Measurements from ENCODE around the gene UBFD1. TPM values are rescaled to one million over a fixed set of nuclear protein-coding genes. Genes with fewer than 3 reads are reported as not detected.
"Not testable (repeated sequence)": the region's sequence is repeated elsewhere in the genome, so short reads cannot be mapped to it uniquely, and the experiment has no call there.

UBFD1 gene
- total RNA-seq, 1 experiment from 2014 or later, result 101 TPM

DNA sequence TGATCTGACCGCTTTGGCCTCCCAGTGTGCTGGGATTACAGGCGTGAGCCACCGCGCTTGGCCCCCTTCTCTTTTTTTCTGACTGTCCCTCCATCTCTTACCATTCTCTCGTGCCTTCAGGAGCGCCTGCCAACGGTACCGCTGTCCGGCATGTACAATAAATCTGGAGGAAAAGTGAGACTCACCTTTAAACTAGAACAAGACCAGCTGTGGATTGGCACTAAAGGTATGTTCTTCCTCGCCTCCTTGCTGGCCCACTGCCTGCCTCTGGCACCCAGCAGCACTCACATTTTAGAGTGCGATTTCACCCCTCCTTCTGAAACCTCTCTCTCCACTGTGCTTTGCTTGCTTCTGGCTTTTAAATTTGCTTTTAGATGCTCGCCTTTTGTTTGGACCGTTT is 5.0 kb downstream of the UBFD1 start:
- in situ Hi-C loops (cut with HindIII; ENCODE audit: low sequenced_read_pairs), result no loop called here
- DNase-seq (ENCODE audit: low spot score), result no peak

DNA sequence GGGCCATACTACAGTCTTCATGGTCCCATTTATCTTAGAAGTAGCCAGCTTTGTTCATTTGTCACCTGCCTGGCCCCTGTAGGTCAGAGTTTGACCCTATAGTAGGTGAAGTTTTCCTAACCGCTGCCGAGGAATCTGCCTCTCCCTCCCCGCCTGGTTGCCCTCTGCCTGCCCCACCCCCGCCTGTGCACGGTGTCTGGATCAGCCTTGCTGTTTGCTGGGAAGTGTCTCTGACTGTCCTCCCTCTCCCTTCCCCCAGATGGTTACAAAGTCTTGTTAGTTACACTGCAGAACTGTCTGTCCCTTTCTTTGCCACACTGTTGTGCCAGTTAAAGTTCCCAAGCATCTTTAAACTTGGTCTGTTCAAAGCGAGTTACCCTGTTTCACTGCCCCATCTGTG is 5.7 kb downstream of the UBFD1 start:
- in situ Hi-C loops (cut with HindIII; ENCODE audit: low sequenced_read_pairs), result no loop called here
- DNase-seq (ENCODE audit: low spot score), result no peak

DNA sequence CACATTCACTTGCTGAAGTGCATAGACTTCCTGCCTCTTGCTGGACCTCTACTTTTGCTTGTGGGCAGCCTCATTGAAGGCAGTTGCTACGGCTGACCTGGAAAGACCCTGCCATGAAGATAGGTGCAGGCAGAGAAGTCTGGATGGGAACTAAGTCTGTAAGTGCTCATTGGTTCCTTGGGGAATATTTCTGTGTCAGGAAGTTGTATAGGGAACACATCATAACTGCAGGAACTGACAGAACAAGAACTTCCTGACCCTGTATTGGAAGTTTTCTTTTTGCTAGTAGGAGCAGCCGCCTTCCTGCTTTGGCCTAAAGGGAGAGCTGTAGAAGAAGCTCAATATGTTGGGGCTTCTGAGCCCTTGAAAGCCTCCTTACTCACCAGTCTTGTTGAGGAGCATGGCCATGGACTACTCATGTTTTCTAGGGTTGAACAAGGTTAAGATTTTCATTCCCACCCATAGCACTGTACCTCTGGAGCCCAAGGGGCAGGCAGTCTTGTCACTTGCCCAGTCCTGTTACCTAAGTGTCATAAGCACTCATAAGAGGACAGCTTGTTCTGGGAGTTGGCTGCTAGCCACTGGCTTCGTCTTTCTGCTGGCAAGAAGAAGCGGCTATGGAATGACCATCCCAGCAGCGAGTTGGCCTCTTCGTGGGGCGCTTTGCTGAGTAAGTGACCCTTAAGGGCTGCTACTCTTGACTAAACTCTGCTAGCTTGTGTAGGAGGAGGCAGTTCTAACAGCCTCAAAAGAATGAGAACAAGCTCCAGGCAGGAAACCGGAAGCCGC is 7.2 kb downstream of the UBFD1 start:
- peak; percentile 57 for DNase-seq (ENCODE audit: low spot score)
- in situ Hi-C loops (cut with HindIII; ENCODE audit: low sequenced_read_pairs), result no loop called here

DNA sequence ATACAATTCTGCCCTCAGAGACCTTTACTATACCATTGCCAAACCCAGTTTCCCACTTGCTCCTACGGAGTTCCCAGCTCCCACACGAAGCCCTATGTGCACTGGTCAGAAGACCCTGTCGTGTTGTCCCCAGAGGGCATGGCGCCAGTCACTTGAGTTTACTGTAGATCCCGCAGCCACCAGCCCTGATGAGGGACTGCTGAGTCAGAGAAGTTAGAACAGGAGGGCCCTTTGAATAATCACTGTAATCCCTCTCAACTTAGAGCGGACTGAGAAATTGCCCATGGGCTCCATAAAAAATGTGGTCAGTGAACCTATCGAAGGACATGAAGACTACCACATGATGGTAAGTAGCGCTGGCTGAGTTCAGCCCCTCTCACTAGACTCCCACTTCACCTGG is 9.2 kb downstream of the UBFD1 start:
- DNase-seq (ENCODE audit: low spot score), result no peak
- in situ Hi-C loops (cut with HindIII; ENCODE audit: low sequenced_read_pairs), result no loop called here

DNA sequence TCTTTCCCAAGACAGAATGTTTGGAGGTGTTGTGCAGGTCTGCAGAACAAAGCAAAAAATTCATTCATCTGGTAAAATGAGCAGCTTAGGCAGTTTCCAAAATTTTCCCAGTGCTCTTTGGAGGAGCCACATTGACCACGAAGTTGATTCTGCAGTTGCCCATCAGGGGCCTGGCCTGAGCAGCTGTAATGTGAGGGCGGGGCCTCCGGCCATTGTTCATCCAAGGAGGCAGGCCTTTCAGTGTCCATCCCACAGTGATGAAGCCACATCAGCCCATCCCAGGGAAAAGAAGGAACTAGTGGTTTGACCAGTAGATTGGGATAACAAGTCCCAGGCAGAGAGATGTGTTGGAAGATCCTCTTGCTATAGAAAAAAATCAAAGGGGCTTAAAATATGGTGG is 10.1 kb downstream of the UBFD1 start:
- in situ Hi-C loops (cut with HindIII; ENCODE audit: low sequenced_read_pairs), result no loop called here

DNA sequence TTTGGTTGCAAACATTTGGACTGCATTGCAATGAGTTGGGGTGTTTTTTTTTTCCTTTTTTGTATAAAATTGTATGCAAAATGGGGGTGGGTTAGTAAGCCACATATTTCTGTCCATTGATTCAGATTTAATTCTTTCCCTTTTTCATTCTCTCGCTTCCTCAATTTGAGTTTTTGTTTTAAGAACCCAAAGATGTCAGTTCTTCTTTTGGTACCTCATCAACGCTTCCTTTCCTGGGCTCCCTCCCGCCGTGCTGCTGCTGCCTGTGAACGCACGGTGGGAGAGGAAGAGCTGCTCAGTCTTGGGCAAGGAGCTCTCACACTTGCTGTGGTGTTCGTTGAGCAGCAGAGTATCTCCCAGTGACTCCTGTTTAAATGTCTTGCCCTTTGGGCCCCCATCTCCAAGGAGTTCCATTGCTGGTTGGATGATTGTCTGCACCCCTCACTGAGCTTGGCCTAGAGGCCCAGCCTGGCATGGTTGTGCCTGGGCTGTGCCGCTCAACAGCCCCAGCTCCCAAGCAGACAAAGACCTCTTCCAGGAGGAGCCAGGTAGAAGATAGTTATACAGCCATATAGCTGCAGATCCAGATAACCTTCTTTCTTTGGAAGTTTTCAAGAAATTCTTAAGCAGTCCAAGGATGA is 13.6 kb downstream of the UBFD1 start:
- no peak for DNase-seq (ENCODE audit: low spot score)
- in situ Hi-C loops (cut with HindIII; ENCODE audit: low sequenced_read_pairs), result no loop called here

More for the DNA sequence above, 10.1 kb downstream of the UBFD1 start:
- DNase-seq (ENCODE audit: low spot score), result no peak

DNA sequence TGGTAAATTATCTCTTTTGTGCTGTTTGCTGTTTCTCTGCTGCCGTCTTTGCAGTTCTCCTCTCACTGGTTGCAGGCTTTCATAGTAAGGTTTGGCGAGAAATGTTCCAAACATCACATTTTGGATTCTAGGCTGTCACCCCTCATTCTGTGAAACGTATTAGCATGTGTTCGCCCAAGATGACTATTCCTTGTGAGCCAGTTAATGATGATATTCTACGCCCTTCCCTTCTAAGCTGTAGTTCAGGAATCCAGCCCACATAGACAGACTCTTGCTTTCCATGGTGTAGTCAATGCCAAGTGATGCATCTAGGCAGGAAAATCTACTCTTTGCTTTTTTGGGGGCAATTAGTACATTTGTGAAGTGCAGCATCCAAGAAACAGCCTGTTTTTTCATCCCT is 14.4 kb downstream of the UBFD1 start:
- in situ Hi-C loops (cut with HindIII; ENCODE audit: low sequenced_read_pairs), result no loop called here
- no peak for DNase-seq (ENCODE audit: low spot score)

DNA sequence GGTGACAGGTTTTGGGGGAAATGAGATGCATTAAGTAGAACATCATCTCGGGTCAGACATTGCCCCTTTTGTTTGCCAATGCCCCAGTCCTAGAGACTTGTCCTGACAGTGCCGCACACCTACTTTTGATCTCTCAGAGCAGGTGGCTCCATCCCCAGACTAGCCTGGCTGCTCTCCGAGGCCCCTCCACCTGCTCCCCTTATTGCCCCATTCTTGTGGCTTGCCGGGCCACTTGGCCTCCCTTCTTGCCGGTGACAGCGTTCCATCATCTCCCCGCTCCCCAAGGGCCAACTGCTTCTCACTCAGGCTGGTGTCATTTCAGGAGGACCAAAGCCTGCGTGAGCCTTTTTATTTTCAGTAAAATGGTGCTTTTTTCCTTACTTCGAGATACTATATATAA is 14.9 kb downstream of the UBFD1 start:
- DNase-seq (ENCODE audit: low spot score), result no peak
- in situ Hi-C loops (cut with HindIII; ENCODE audit: low sequenced_read_pairs), result no loop called here

DNA sequence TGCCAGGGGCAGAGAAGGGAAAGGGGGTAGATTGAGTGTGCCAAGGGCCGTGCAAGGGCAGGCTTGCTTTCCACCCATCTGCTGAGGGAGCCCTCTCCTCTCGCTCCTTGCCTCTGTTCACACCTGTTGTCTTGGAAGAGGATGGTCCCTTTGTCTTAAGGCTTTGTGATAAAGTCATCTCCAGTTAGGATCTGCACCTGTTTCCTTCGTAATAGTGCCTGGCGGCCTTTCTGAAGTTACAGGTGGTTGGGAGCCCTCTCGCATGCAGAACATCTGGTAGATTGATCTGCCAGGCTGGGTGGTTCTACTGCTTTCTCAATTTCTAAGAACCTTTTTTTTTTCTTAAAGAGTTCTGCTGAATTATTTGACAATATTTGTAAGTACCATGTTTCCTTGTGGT is 16.3 kb downstream of the UBFD1 start:
- no peak for DNase-seq (ENCODE audit: low spot score)
- in situ Hi-C loops (cut with HindIII; ENCODE audit: low sequenced_read_pairs), result no loop called here

DNA sequence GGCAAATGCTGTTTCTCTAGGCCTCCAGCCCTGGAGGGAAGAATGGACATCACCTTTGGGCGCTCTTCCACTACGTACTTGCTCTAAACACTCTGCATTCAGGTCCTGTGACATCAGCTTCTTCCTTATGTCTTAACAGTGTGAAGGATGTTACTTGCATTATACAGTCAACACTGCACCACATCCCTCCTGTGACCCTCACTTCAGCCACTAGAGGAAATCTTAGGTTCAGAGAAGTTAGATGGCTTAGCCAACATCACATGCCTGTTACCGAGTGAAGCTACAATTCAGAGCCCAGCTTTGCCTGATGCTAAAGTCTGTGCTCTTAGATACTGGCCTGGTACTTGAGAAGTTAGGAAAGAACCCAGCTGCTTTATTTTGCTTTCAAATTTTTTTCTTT is 18.3 kb downstream of the UBFD1 start:
- peak; percentile 12 for DNase-seq (ENCODE audit: low spot score)
- in situ Hi-C loops (cut with HindIII; ENCODE audit: low sequenced_read_pairs), result no loop called here

DNA sequence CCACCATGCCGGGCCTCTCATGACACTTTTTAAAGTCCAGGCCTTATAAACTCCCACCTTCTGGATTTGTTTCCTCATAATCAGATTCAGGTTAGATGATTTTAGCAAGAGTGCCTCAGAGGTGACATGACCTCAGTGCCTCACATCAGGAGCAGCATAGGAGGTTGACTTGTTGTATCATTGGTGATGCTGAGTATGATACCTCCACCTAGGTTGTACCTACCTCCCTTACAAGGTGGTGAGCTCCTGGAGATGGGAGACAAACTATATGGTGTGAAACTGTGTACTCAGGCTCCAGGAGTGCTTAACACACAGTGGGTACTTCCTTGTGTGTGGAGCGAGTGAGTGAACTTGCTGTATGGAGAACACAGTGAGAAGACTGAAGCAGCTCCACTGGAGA is 20.0 kb downstream of the UBFD1 start:
- in situ Hi-C loops (cut with HindIII; ENCODE audit: low sequenced_read_pairs), result no loop called here
- no peak for DNase-seq (ENCODE audit: low spot score)

DNA sequence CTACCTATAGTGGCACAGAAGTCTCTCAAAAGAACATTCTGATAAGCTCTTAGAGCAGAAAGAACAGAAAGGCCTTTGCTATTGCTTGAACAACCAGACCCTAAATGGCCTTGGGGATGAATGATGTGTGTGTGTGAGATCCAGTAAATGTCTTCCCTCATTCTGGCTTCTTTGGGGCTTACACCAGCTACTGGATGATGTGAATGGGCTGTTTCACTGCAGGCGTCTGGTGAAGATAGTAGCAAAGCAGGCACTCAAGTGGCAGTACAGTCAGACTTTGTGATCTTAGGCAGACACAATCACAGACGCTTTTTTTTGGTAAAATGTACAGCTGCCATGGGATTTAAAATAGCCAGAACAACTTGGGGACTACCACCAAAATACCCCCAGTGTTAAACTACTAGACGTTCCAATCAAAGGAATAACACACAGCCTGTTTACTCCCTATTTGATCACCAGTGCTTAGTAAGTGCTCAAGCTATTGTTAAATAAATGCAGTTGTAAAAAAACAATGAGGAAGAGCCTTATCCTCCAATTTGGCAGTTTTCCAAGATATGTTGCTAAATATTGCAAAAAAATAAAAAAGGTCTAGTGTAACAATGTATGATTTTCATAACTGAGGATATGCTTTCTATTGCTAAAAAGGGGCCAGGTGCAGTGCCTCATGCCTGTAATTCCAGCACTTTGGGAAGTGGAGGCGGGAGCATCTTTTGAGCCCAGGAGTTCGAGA is 20.7 kb downstream of the UBFD1 start:
- in situ Hi-C loops (cut with HindIII; ENCODE audit: low sequenced_read_pairs), result no loop called here
- no peak for DNase-seq (ENCODE audit: low spot score)

DNA sequence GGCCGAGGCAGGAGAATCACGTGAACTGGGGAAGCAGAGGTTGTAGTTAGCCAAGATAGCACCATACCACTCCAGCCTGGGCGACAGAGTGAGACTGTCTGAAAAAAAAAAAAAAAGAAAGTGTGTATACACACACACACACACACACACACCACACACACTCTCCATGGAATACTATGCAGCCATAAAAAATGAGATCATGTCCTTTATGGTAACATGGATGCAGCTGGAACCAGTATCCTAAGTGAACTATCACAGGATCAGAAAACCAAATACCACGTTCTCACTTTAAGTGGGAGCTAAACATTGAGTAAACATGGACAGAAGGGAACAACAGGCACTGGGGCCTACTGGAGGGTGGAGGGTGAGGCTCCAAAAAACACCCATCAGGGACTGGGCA is 21.8 kb downstream of the UBFD1 start:
- DNase-seq (ENCODE audit: low spot score), result no peak
- in situ Hi-C loops (cut with HindIII; ENCODE audit: low sequenced_read_pairs), result no loop called here

DNA sequence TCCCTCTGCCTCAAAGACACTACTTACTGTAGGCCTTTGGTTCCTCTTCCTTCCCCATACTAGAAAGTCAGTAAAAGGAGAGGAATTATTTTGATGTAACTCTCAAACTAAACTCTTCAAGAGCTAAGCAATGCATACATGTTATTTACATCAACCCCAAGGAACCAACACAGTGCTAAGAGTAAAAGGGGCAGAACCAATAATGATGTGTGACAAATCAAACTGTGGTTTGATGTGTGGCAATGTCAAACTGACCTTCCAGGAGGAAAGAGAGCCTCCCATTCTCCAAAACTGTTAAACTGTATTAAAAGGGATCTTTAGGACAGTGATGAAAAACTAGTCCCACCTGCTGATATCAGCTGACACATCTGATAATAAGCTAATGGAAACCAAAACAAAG is 22.9 kb downstream of the UBFD1 start:
- in situ Hi-C loops (cut with HindIII; ENCODE audit: low sequenced_read_pairs), result no loop called here

DNA sequence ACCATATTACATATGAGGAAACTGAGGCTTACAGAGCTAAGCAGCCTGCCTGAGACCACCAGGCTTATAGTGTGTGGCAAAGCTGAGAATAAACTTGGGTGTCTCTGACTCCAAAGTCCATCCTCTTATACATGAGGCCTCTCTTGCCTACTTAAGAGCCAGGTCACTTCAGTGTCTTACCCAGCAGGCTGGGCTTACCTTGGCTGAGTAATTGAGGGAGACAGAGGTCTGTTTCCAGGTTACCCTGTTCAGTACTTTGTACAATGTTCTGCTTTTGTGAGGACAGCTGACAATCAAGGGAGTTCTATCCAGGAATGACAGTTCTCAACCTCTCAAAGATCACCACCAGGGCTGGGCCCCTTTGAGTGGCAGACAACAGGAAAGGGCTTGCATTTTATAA is 24.2 kb downstream of the UBFD1 start:
- in situ Hi-C loops (cut with HindIII; ENCODE audit: low sequenced_read_pairs), result no loop called here
- no peak for DNase-seq (ENCODE audit: low spot score)

More for the DNA sequence above, 22.9 kb downstream of the UBFD1 start:
- no peak for DNase-seq (ENCODE audit: low spot score)

DNA sequence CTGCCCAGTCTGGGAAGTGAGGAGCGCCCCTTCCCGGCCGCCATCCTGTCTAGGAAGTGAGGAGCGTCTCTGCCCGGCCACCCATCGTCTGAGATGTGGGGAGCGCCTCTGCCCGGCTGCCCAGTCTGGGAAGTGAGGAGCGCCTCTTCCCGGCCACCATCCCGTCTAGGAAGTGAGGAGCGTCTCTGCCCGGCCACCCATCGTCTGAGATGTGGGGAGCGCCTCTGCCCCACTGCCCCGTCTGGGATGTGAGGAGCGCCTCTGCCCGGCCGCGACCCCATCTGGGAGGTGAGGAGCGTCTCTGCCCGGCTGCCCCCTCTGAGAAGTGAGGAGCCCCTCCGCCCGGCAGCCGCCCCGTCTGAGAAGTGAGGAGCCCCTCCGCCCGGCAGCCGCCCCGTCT is 25.7 kb downstream of the UBFD1 start:
- in situ Hi-C loops (cut with HindIII; ENCODE audit: low sequenced_read_pairs); DNase-seq (ENCODE audit: low spot score): not testable (repeated sequence)

DNA sequence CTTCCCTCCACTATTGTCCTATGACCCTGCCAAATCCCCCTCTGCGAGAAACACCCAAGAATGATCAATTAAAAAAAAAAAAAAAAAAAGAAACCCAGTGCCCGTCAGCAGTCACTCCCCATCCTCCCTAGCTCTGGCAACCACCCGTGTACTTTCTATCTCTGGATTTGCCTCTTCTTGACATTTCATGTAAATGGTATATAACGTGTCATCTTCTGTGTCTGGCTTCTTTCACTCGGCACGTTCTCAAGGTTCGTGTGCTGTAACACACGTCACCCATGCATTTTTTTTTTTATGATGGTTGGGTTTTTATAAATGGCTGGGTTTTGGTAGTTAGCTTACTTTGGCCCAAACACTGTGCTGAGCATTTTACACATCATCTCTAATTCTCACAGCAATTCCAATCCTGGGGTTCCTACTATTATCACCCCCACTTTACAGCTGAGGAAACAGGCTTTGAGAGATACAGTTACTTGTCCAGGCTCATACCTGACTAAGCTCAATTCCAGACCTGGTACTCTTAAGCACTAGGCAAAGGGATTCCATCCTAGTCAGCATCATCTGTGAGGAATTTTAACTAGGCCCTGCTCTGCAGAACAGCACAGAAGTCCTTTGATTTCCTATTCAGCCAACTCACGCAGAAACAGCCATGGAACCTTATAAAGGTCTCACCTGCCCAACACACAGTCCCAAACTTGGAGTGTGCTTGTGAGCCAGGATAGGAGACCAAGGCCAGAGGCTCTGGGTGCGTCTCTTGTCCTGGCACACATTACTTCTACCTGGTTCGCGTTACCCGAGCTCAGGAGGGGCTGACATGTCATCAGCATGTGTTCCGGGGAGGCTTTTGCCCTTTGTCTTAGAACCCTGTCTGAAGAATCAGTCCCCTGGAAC is 26.9 kb downstream of the UBFD1 start:
- in situ Hi-C loops (cut with HindIII; ENCODE audit: low sequenced_read_pairs), result no loop called here

DNA sequence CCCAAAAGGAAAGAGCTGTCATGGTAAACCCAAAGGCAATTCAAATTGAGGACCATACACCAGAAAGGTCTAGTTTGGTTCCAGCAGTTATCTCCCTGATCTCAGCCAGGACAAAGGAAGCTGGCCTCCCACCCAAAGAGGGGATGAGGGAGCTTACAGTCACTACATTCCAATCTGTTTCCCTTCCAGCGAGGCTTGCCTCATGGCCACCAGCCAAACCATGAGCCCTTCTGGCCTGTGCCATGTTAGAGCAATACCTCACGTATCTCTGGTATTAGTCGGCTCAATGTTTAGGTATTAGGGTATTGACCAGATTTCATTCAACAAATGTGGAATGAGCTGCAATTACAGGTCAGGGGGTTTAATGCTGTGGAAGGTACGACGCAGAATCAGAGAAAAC is 30.2 kb downstream of the UBFD1 start:
- DNase-seq (ENCODE audit: low spot score), result no peak
- in situ Hi-C loops (cut with HindIII; ENCODE audit: low sequenced_read_pairs), result no loop called here

More for the DNA sequence above, 26.9 kb downstream of the UBFD1 start:
- no peak for DNase-seq (ENCODE audit: low spot score)

DNA sequence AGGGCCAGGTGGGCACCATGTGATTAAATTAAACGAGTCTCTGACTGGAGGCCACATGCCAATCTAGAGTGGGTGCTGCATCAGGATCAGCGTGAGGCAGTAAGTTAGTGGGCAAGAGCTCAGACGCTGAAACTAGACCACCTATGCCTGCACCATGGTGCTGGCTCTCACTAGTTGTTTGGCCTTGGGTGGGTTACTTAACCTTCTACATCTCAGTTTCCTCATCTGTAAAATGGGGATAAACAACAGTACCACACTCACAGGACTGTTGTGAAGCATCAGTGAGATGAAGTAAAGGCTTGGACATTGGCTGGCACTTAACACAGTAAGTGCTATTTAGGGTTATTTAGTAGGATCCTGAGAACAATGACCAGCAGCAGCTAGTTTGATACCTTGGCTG is 32.7 kb downstream of the UBFD1 start:
- in situ Hi-C loops (cut with HindIII; ENCODE audit: low sequenced_read_pairs), result no loop called here
- no peak for DNase-seq (ENCODE audit: low spot score)

All from G401 (cell line).